Measurements from ENCODE around the gene ATOX1.

The ATOX1 gene

DNA sequence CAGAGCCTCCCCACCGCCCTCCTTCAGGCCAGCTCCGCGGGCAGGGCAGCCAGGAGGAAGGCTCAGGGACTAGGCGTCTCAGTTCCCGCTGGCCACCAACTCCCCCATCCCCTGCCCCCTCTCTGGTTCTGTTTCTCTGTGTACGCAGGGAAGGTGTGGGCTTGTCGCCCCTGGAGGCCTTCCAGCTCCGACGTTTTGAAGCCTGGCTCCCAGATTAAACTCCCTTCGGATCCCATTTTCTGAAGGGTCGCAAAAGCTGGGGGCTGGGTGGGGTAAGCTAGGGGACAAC is 346 bp downstream of the ATOX1 start:
- peak; percentile 35 for DNase-seq (ENCODE audit: extremely low spot score)
- no peak for TF ChIP-seq ZNF384 (IDR thresholded peaks at IDR 0.05)
- TF ChIP-seq FOXM1 (IDR thresholded peaks at IDR 0.05; ENCODE audit: borderline replicate concordance): no peak
- no peak for TF ChIP-seq HDGF (IDR thresholded peaks at IDR 0.05; ENCODE audit: borderline replicate concordance)
- no peak for TF ChIP-seq LEF1 (IDR thresholded peaks at IDR 0.05; ENCODE audit: borderline replicate concordance)
- TF ChIP-seq FOXA1 (IDR thresholded peaks at IDR 0.05): no peak
- TF ChIP-seq ELF4 (IDR thresholded peaks at IDR 0.05): no peak
- no peak for TF ChIP-seq L3MBTL2 (conservative IDR thresholded peaks at IDR 0.05)
- no peak for TF ChIP-seq FOXK2 (IDR thresholded peaks at IDR 0.05)
- TF ChIP-seq, protein P1, sequence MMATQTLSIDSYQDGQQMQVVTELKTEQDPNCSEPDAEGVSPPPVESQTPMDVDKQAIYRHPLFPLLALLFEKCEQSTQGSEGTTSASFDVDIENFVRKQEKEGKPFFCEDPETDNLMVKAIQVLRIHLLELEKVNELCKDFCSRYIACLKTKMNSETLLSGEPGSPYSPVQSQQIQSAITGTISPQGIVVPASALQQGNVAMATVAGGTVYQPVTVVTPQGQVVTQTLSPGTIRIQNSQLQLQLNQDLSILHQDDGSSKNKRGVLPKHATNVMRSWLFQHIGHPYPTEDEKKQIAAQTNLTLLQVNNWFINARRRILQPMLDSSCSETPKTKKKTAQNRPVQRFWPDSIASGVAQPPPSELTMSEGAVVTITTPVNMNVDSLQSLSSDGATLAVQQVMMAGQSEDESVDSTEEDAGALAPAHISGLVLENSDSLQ (IDR thresholded peaks at IDR 0.05): no peak
- TF ChIP-seq NFRKB (IDR thresholded peaks at IDR 0.05): no peak
- TF ChIP-seq BHLHE40 (IDR thresholded peaks at IDR 0.05; ENCODE audit: borderline replicate concordance): no peak
- no peak for TF ChIP-seq TARDBP (IDR thresholded peaks at IDR 0.05)
- POLR2A ChIA-PET: interaction anchor here (0.8 to 7.6 kb wide), 3 partner anchors 13 to 71 kb away, joined by 3 to 84 read pairs (median 3); partner anchors contain the start of genes G3BP1 and SPARC
- CTCF ChIA-PET: interaction anchor here (0.6 to 0.9 kb wide), 2 partner anchors 17 to 234 kb away, joined by 3 read pairs; no protein-coding TSS in a partner anchor

DNA sequence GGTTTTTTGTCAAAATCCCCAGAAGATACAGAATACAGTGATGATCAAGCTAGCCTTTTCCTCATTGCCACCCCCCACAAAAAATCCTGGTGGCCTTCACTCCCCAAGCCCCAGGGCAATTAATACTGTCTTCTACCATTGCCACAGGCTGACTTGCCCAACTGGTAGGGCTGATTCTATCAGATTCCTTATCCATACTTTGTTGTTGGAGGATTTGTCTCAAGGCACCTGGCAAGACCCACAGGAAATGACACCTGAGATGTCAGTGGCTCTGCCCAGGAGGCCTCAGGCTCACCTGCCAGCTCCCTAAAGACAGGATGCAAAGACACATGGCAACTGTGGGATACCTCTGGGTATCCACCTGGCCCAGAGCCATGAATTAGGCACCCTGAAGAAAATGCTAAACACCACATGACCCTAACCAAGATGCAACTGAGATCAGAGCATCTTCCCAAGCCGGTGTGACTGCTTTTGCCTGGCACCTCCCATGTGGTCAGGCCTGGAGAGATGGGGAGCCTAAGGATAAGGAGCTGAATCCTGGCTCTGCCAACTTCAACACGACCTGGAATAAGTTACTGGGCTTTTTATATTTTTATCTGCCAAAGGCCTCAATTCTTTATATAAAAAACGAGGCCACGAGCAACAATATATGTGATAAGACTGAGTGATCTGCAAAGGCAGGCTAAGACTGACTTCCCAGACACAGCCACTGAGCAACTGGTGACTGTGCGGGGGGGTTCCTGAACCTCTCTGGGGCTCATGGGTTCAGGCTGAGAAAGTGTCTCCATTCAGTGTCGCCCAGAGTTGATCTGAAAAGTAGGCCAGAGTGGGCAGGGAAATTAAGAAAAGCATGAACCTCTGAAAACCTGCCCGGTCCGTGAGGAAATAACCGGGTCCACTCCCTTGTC is 944 bp downstream of the ATOX1 start:
- ChIA-PET POLR2A (interaction anchor here (1.2 to 7.6 kb wide), 4 partner anchors 9 to 70 kb away, joined by 3 to 84 read pairs (median 5); partner anchors contain the start of genes G3BP1 and SPARC), CTCF (interaction anchor here (0.5 to 0.9 kb wide), 2 partner anchors 17 to 234 kb away, joined by 3 read pairs; no protein-coding TSS in a partner anchor)
- no peak for DNase-seq (ENCODE audit: extremely low spot score)
- TF ChIP-seq L3MBTL2 (conservative IDR thresholded peaks at IDR 0.05) (no peak), FOXM1 (IDR thresholded peaks at IDR 0.05; ENCODE audit: borderline replicate concordance) (no peak), SUZ12 (IDR thresholded peaks at IDR 0.05) (no peak), FOXK2 (IDR thresholded peaks at IDR 0.05) (no peak), LEF1 (IDR thresholded peaks at IDR 0.05; ENCODE audit: borderline replicate concordance) (no peak), SP1 (IDR thresholded peaks at IDR 0.05) (no peak), CTBP1 (IDR thresholded peaks at IDR 0.05; ENCODE audit: borderline replicate concordance) (no peak), ZNF384 (IDR thresholded peaks at IDR 0.05) (no peak), HDGF (IDR thresholded peaks at IDR 0.05; ENCODE audit: borderline replicate concordance) (no peak), ARNT (IDR thresholded peaks at IDR 0.05) (no peak), NFRKB (IDR thresholded peaks at IDR 0.05) (no peak), TARDBP (IDR thresholded peaks at IDR 0.05) (no peak), ELF4 (IDR thresholded peaks at IDR 0.05) (no peak), FOXA1 (IDR thresholded peaks at IDR 0.05) (no peak), BHLHE40 (IDR thresholded peaks at IDR 0.05; ENCODE audit: borderline replicate concordance) (no peak)
- TF ChIP-seq, protein P1 (IDR thresholded peaks at IDR 0.05): no peak

DNA sequence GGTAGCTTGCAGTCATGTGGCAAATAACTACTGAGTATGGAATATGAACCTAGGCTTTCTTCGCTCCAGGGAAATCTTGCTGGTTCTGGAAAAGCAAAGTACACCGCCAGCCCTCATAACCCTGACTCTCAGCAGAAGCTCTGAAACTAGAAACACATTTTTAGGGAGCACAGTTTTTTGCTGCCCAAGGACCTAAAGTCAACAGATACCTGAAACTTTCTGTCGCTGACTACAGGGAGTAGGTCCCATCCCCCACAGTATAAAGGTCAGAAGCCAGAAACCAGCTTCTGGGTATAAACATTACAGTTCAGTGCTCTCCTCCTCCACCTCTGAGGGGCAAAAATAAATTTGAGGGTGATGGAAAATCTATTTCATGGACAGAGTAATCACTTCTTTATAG is 3.0 kb downstream of the ATOX1 start:
- ChIA-PET CTCF (interaction anchor here (0.6 to 2.8 kb wide), 2 partner anchors 15 to 23 kb away, joined by 9 to 11 read pairs; no protein-coding TSS in a partner anchor), POLR2A (interaction anchor here (0.6 to 7.6 kb wide), 4 partner anchors 10 to 108 kb away, joined by 3 to 84 read pairs (median 3); partner anchors contain the start of gene G3BP1)
- TF ChIP-seq BHLHE40 (IDR thresholded peaks at IDR 0.05; ENCODE audit: borderline replicate concordance) (no peak), CTBP1 (IDR thresholded peaks at IDR 0.05; ENCODE audit: borderline replicate concordance) (no peak), FOXM1 (IDR thresholded peaks at IDR 0.05; ENCODE audit: borderline replicate concordance) (no peak), HDGF (IDR thresholded peaks at IDR 0.05; ENCODE audit: borderline replicate concordance) (no peak), TARDBP (IDR thresholded peaks at IDR 0.05) (no peak), L3MBTL2 (conservative IDR thresholded peaks at IDR 0.05) (no peak), SUZ12 (IDR thresholded peaks at IDR 0.05) (no peak), FOXK2 (IDR thresholded peaks at IDR 0.05) (no peak), NFRKB (IDR thresholded peaks at IDR 0.05) (no peak), ARNT (IDR thresholded peaks at IDR 0.05) (no peak), LEF1 (IDR thresholded peaks at IDR 0.05; ENCODE audit: borderline replicate concordance) (no peak), FOXA1 (IDR thresholded peaks at IDR 0.05) (no peak), SP1 (IDR thresholded peaks at IDR 0.05) (no peak), ELF4 (IDR thresholded peaks at IDR 0.05) (no peak), ZNF384 (IDR thresholded peaks at IDR 0.05) (no peak)
- TF ChIP-seq, protein P1 (IDR thresholded peaks at IDR 0.05): no peak
- DNase-seq (ENCODE audit: extremely low spot score): no peak

DNA sequence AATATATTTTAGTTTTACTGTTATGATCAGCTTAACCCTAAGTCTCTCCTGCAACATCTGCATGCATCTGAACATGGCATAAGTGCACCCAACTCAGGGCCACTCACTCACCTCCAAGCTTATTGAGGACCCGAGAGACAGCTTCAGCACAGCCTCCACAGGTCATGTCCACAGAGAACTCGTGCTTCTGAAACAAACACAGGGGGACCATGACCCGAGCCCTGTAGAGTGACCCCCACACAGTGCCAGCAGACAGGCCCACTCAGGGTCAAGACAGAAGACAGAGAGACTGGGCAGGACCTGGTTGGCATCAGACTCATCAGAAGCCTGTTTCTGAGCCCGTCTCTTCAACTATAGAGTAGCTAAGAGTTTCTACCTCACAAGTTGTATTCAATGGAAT is 6.8 kb downstream of the ATOX1 start:
- no peak for DNase-seq (ENCODE audit: extremely low spot score)
- POLR2A ChIA-PET: no interaction called here
- CTCF ChIA-PET: interaction anchor here (0.7 kb wide), 1 partner anchor 81 kb away, joined by 3 read pairs; no protein-coding TSS in a partner anchor
- TF ChIP-seq ZNF384 (IDR thresholded peaks at IDR 0.05) (no peak), SUZ12 (IDR thresholded peaks at IDR 0.05) (no peak), CTBP1 (IDR thresholded peaks at IDR 0.05; ENCODE audit: borderline replicate concordance) (no peak), TARDBP (IDR thresholded peaks at IDR 0.05) (no peak), LEF1 (IDR thresholded peaks at IDR 0.05; ENCODE audit: borderline replicate concordance) (no peak), FOXK2 (IDR thresholded peaks at IDR 0.05) (no peak), FOXA1 (IDR thresholded peaks at IDR 0.05) (no peak), SP1 (IDR thresholded peaks at IDR 0.05) (no peak), NFRKB (IDR thresholded peaks at IDR 0.05) (no peak), L3MBTL2 (conservative IDR thresholded peaks at IDR 0.05) (no peak), FOXM1 (IDR thresholded peaks at IDR 0.05; ENCODE audit: borderline replicate concordance) (no peak), BHLHE40 (IDR thresholded peaks at IDR 0.05; ENCODE audit: borderline replicate concordance) (no peak), ARNT (IDR thresholded peaks at IDR 0.05) (no peak)
- TF ChIP-seq, protein P1 (IDR thresholded peaks at IDR 0.05): no peak

Measured in HEK293T (cell line).